Natural killer cell (primary cell): ENCODE results near the gene CHRNE. TPM values are rescaled to one million over a fixed set of nuclear protein-coding genes. Genes with fewer than 3 reads are reported as not detected.

Experiments used
- ATAC-seq, 3 donors: fragments of 150-1000 bp in 2 of 3; fragments of 200-7000 bp in 1 of 3; cut with Tn5 transposase; 1 replicate in 1 of 3; 2 replicates in 2 of 3; pipeline ENCODE4 v1.10.0; 2021; ENCODE audit warnings: mild to moderate bottlenecking in 2 of 3, moderate library complexity in 2 of 3
- DNase-seq, 2 donors: peaks; one replicate each; pipeline versions ENCODE4 v3.0.0 to v3.0.0-alpha.2; 2013 to 2021; ENCODE audit warnings: mixed read lengths in 1 of 2
- H3K27ac ChIP-seq: one replicate; pipeline ENCODE4 v1.5.1; 2013; ENCODE audit warnings: mild to moderate bottlenecking, low read length
- H3K27me3 ChIP-seq: one replicate; pipeline ENCODE4 v1.6.1; 2013; ENCODE audit warnings: low read length; ENCODE audit not compliant: control insufficient read depth, insufficient read depth
- H3K36me3 ChIP-seq: one replicate; pipeline ENCODE4 v1.6.1; 2013; ENCODE audit warnings: low read length; ENCODE audit not compliant: control insufficient read depth, insufficient read depth
- H3K4me1 ChIP-seq: one replicate; pipeline ENCODE4 v1.6.1; 2013; ENCODE audit warnings: low read length; ENCODE audit not compliant: control insufficient read depth, insufficient read depth
- H3K4me3 ChIP-seq: one replicate; pipeline ENCODE4 v1.5.1; 2013; ENCODE audit warnings: low read length
- H3K9me3 ChIP-seq: one replicate; pipeline ENCODE4 v1.6.1; 2013; ENCODE audit warnings: low read length; ENCODE audit not compliant: control insufficient read depth, insufficient read depth
- H3K27ac Mint-ChIP-seq, 2 donors: one replicate each; pipeline ENCODE4 v1.8.0; 2022; ENCODE audit warnings: mild to moderate bottlenecking in 2 of 2, mixed read lengths in 2 of 2, moderate library complexity in 1 of 2
- H3K27me3 Mint-ChIP-seq, 2 donors: one replicate each; pipeline ENCODE4 v1.8.0; 2022; ENCODE audit warnings: low read depth in 2 of 2, mixed read lengths in 2 of 2
- H3K36me3 Mint-ChIP-seq: one replicate; pipeline ENCODE4 v1.8.0; 2022; ENCODE audit warnings: mixed read lengths
- H3K4me1 Mint-ChIP-seq, 2 donors: one replicate each; pipeline ENCODE4 v1.8.0; 2022; ENCODE audit warnings: mixed read lengths in 2 of 2
- H3K4me3 Mint-ChIP-seq: one replicate; pipeline ENCODE4 v1.8.0; 2022; ENCODE audit warnings: mild to moderate bottlenecking, moderate library complexity, mixed read lengths
- H3K9me3 Mint-ChIP-seq, 2 donors: one replicate each; pipeline ENCODE4 v1.8.0; 2022; ENCODE audit warnings: mixed read lengths in 2 of 2
- WGBS: methylation state at CpG from one replicate; pipeline ENCODE4 v1.1.7; 2013; ENCODE audit warnings: missing lambda C conversion rate; ENCODE audit not compliant: insufficient coverage; 5-methylcytosine and 5-hydroxymethylcytosine counted together
- intact Hi-C: fragments of 100-400 bp; cut with micrococcal nuclease; formaldehyde crosslinking; loops from one replicate; pipeline ENCODE4 v1.14.2; 2022
- total RNA-seq, 4 donors: library from RNA; stranded (reverse); fragments of 120-200 nt in 1 of 4; gene quantifications; one replicate each; pipeline versions ENCODE4 v1.2.3 to v1.2.4, GENCODE V29; 2013 to 2022
- TF ChIP-seq, protein P1 (sequence below): fragments of 200-600 bp; IDR thresholded peaks from one replicate; pipeline ENCODE4 v1.8.0; 2022; ENCODE audit warnings: antibody characterized with exemption

Gene CHRNE
- total RNA-seq, 3 donors from 2014 or later (not counting 1 experiment from before 2014, with no cell fraction given): 11.8 to 17.9 (median 11.8) TPM

DNA sequence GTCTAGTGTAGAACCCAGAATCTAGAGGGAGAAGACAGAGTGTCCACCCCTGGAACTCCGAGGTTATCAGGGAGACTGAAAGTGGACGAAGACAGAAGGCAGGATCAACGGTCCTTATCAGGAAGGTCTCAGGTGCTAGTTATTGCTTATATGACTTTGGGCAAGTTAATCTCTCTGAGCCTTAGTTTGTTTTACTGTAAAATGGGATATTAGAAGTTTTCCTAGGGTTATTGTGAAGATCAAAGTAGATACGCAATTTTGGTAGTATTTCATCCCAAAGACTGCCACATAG, 38.4 kb upstream of the CHRNE start:
- ATAC-seq (no peak), DNase-seq (no peak)
- peaks cover 54% of the 10 kb centered on the region for H3K36me3 ChIP-seq

DNA sequence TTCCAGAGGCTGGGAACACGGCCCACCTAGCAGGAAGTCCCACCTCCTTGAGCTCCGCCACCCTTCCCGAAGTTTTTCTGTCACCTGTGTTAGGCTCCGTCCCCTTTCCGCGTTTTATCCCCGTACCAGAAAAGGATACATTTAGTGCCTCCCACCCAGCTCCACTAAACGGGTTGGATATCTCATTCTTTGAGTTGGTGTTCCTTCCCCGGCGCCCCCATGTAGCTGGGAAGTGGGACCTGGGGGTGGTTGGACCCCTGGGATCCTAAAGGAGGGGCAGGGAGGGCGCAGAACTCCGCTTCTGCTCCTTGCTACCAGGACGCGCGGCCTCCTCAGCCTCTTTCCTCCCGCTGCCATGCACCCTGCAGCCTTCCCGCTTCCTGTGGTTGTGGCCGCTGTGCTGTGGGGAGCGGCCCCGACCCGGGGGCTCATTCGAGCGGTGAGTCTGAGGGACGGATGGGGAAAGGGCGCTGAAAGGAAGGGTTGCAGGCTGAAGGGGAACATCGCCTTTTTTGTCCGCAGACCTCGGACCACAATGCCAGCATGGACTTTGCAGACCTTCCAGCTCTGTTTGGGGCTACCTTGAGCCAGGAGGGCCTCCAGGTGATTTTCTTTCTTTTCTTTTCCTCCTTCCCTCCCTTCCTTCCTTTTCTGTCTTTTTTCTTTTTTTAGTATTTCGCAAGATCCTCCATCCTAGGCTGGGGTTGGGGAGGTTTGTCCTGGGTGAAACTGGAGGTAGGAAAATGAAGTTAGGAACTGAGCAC, 37.8 kb upstream of the CHRNE start:
- Histone ChIP-seq H3K27me3 (no peaks in the 10 kb centered on the region), H3K4me1 (peaks cover 68% of the 10 kb centered on the region), H3K4me3 (peak overlapping the region; percentile 91), H3K9me3 (no peaks in the 10 kb centered on the region), H3K27ac (peak overlapping the region; percentile 77), H3K36me3 (peaks cover 51% of the 10 kb centered on the region)
- DNase-seq: peak; percentile 36 to 68
- Mint-ChIP-seq H3K4me1 (peaks cover 63 to 90% of the 10 kb centered on the region in 2 donors), H3K36me3 (peaks cover 7% of the 10 kb centered on the region), H3K9me3 (no peaks in the 10 kb centered on the region), H3K27ac (peak overlapping the region; percentile 87 to 93), H3K27me3 (no peaks in the 10 kb centered on the region), H3K4me3 (peak overlapping the region; percentile 91)
- TF ChIP-seq, protein P1, sequence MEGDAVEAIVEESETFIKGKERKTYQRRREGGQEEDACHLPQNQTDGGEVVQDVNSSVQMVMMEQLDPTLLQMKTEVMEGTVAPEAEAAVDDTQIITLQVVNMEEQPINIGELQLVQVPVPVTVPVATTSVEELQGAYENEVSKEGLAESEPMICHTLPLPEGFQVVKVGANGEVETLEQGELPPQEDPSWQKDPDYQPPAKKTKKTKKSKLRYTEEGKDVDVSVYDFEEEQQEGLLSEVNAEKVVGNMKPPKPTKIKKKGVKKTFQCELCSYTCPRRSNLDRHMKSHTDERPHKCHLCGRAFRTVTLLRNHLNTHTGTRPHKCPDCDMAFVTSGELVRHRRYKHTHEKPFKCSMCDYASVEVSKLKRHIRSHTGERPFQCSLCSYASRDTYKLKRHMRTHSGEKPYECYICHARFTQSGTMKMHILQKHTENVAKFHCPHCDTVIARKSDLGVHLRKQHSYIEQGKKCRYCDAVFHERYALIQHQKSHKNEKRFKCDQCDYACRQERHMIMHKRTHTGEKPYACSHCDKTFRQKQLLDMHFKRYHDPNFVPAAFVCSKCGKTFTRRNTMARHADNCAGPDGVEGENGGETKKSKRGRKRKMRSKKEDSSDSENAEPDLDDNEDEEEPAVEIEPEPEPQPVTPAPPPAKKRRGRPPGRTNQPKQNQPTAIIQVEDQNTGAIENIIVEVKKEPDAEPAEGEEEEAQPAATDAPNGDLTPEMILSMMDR: no peak
- under 1% methylated on average over 28 of the region's 29 CpGs for WGBS
- no peak for ATAC-seq
- intact Hi-C loops: loop anchor here (1.0 kb wide), 2 partner anchors 8 to 27 kb away; partner anchors contain the start of genes PFN1 and SPAG7

More for the DNA sequence above, 38.4 kb upstream of the CHRNE start:
- peak overlapping the region; percentile 91 for H3K4me3 Mint-ChIP-seq
- peaks cover 63 to 89% of the 10 kb centered on the region in 2 donors for H3K4me1 Mint-ChIP-seq
- H3K36me3 Mint-ChIP-seq: peaks cover 8% of the 10 kb centered on the region
- Histone ChIP-seq H3K4me3 (peak overlapping the region; percentile 91), H3K27ac (peak overlapping the region; percentile 77), H3K4me1 (peaks cover 73% of the 10 kb centered on the region), H3K27me3 (no peaks in the 10 kb centered on the region), H3K9me3 (no peaks in the 10 kb centered on the region)
- no peaks in the 10 kb centered on the region for H3K9me3 Mint-ChIP-seq
- TF ChIP-seq, protein P1: no peak
- peak overlapping the region; percentile 87 to 93 for H3K27ac Mint-ChIP-seq
- H3K27me3 Mint-ChIP-seq: no peaks in the 10 kb centered on the region
- WGBS: 22% methylated on average over 3 of the region's 4 CpGs
- intact Hi-C loops: no loop called here

DNA sequence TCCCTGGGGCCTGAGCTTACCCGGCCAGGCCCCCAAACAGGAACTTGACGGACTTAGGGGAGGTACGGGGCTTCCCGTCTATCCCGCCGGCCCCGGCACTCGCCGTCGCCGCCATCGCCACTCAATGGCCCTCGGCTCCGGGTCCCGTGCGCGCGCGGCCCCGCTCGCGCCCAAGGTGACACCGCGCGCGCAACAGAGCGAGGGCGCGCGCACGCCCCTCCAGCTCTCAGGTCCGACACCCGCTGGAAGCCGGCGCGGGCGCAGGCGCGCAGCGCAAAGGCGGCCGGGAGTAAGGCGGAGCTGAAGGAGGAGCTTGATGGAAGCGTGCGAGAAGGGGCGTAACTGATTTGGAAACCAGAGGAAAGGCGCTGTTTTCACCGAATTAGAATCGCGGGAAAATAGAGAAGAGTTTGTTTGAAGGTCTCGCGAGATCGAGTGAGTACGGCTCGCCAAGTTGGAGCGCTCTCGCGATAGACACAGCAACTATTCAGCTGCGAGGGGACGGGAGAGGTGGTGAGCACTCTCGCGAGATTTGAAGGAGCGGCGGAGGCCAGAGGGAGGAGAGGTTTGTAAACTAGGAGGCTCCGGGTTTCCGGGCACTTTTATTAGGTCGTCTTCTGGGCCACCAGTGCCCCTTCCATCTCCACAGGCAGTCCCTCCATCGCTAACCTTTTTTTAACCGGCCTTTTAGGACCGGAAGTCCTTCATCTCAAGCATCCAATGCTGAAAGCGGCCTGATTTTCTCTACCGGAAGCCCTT, 37.1 kb upstream of the CHRNE start, which contains the start of the genes RNF167 and SLC25A11:
RNF167 (plus strand) TSS at position 473 of the 759 bp plus-strand sequence. CDS start 642 bp downstream, outside the sequence.
SLC25A11 (minus strand) TSS at position 251 of the 759 bp plus-strand sequence; CDS start at position 115, 136 bp downstream.
- H3K36me3 Mint-ChIP-seq: no peaks in the 10 kb centered on the region
- no peaks in the 10 kb centered on the region for H3K27me3 Mint-ChIP-seq
- peak within 1 kb of the TSS; percentile 78 for H3K27ac ChIP-seq
- no peaks in the 10 kb centered on the region for H3K9me3 ChIP-seq
- peaks cover 43% of the 10 kb centered on the region for H3K36me3 ChIP-seq
- peak within 1 kb of the TSS; percentile 87 to 93 for H3K27ac Mint-ChIP-seq
- peak within 1 kb of the TSS; percentile 91 for H3K4me3 Mint-ChIP-seq
- intact Hi-C loops: loop anchor here (1.0 kb wide), 2 partner anchors 8 to 27 kb away; partner anchors contain the start of genes PFN1 and SPAG7
- ATAC-seq (peak; percentile 84 to 95 (median 87)), DNase-seq (peak; percentile 93 to 99)
- TF ChIP-seq, protein P1: no peak
- no peaks in the 10 kb centered on the region for H3K9me3 Mint-ChIP-seq
- under 1% methylated on average over 72 of the region's 72 CpGs for WGBS
- H3K4me3 ChIP-seq: peak within 1 kb of the TSS; percentile 91
- H3K4me1 ChIP-seq: peaks cover 60% of the 10 kb centered on the region
- H3K4me1 Mint-ChIP-seq: peaks cover 57 to 84% of the 10 kb centered on the region in 2 donors
- H3K27me3 ChIP-seq: no peaks in the 10 kb centered on the region
